HCT116 (cell line): ENCODE data around the gene BICD2. TPM values are rescaled to one million over a fixed set of nuclear protein-coding genes. Genes with fewer than 3 reads are reported as not detected.

ENCODE experiments used
- ATAC-seq: fragments of 200-7000 bp; cut with Tn5 transposase; 2 replicates; pipeline ENCODE4 v1.9.1; 2020; ENCODE audit warnings: mild to moderate bottlenecking, moderate library complexity
- BruUV-seq: library from RNA; stranded (reverse); fragments of 400-500 nt; replicated peaks from 2 replicates; lab custom pipeline; 2021; lab: Mats Ljungman, UMichigan
- CTCF ChIA-PET: fragments of 300-600 bp; sonication (Branson Sonifier 250); formaldehyde crosslinking; loops from one replicate; lab custom pipeline; 2021; ENCODE audit warnings: antibody characterized with exemption; lab: Charles Lee
- POLR2A ChIA-PET: fragments of 300-600, 350-600 bp; sonication (Branson Sonifier 250); formaldehyde crosslinking; loops from one replicate; lab custom pipeline; 2021; ENCODE audit warnings: antibody characterized with exemption; lab: Charles Lee
- RAD21 ChIA-PET, 2 experiments: fragments of 300-600 bp; sonication (Branson Sonifier 250); formaldehyde crosslinking; loops; one replicate each; lab custom pipeline; 2023; ENCODE audit warnings: low total read pairs in 2 of 2; ENCODE audit not compliant: uncharacterized antibody in 2 of 2, unreplicated experiment in 2 of 2, low non-redundant PET in 1 of 2; lab: Charles Lee
- DNase-seq: peaks from one replicate; pipeline ENCODE4 v3.0.0-alpha.2; 2010; ENCODE audit warnings: low read depth, low spot score
- H2AFZ ChIP-seq: fragments of 200-600 bp; shearing (Covaris generic), sonication (generic); 2 replicates; pipeline ENCODE4 v1.6.1; 2017; ENCODE audit warnings: low read depth, mixed run types, mixed read lengths, antibody characterized with exemption, low read length; ENCODE audit not compliant: poor library complexity, severe bottlenecking
- H3K27ac ChIP-seq: 2 replicates; pipeline ENCODE4 v1.5.1; 2012; ENCODE audit warnings: low read depth, low read length
- H3K27me3 ChIP-seq: fragments of 200-600 bp; sonication (generic); 2 replicates; pipeline ENCODE4 v1.6.1; 2016; ENCODE audit warnings: mixed run types, low read length, mixed read lengths; ENCODE audit not compliant: insufficient read depth
- H3K36me3 ChIP-seq, 2 experiments: fragments of 200-500 bp in 1 of 2; fragments of 200-600 bp in 1 of 2; sonication (Bioruptor generic) in 1 of 2; sonication (generic) in 1 of 2; 2 replicates each; pipeline versions ENCODE4 v1.5.1 to v1.6.1; 2014 to 2016; ENCODE audit warnings: low read length in 2 of 2, inconsistent platforms in 1 of 2, mixed read lengths in 1 of 2, mixed run types in 1 of 2; ENCODE audit not compliant: insufficient read depth in 2 of 2, control insufficient read depth in 1 of 2
- H3K4me1 ChIP-seq, 2 experiments: fragments of 200-600 bp in 1 of 2; sonication (generic) in 1 of 2; 2 replicates each; pipeline versions ENCODE4 v1.5.1 to v1.6.1; 2012 to 2017; ENCODE audit warnings: low read length in 2 of 2, inconsistent platforms in 1 of 2, mild to moderate bottlenecking in 1 of 2, mixed read lengths in 1 of 2, mixed run types in 1 of 2, moderate library complexity in 1 of 2; ENCODE audit not compliant: insufficient read depth in 2 of 2, control insufficient read depth in 1 of 2
- H3K4me2 ChIP-seq: fragments of 200-600 bp; sonication (generic); 2 replicates; pipeline ENCODE4 v1.6.1; 2017; ENCODE audit warnings: mixed run types, low read length, mixed read lengths
- H3K4me3 ChIP-seq, 2 experiments: fragments of 200-600 bp in 1 of 2; sonication (generic) in 1 of 2; replicated peaks in 1 of 2; 2 replicates each; pipeline ENCODE4 v1.5.1; 2011 to 2016; ENCODE audit warnings: low read length in 2 of 2, control low read depth in 1 of 2, low read depth in 1 of 2, mild to moderate bottlenecking in 1 of 2, mixed read lengths in 1 of 2, mixed run types in 1 of 2
- H3K79me2 ChIP-seq: fragments of 200-600 bp; sonication (generic); 2 replicates; pipeline ENCODE4 v1.6.1; 2017; ENCODE audit warnings: mild to moderate bottlenecking, mixed run types, low read length, moderate library complexity, mixed read lengths; ENCODE audit not compliant: insufficient read depth
- H3K9ac ChIP-seq: fragments of 200-600 bp; sonication (generic); 2 replicates; pipeline ENCODE4 v1.6.1; 2016; ENCODE audit warnings: low read length, mixed read lengths
- H3K9me2 ChIP-seq: fragments of 200-600 bp; sonication (generic), shearing (Covaris generic); 2 replicates; pipeline ENCODE4 v1.6.1; 2017; ENCODE audit warnings: mixed run types, mild to moderate bottlenecking, moderate library complexity; ENCODE audit not compliant: insufficient read depth
- H3K9me3 ChIP-seq, 2 experiments: fragments of 200-500 bp in 1 of 2; fragments of 200-600 bp in 1 of 2; sonication (Bioruptor generic) in 1 of 2; sonication (generic) in 1 of 2; 2 replicates each; pipeline ENCODE4 v1.6.1; 2014 to 2017; ENCODE audit warnings: low read length in 2 of 2, mixed read lengths in 2 of 2, inconsistent platforms in 1 of 2, low read depth in 1 of 2, mild to moderate bottlenecking in 1 of 2, mixed run types in 1 of 2, moderate library complexity in 1 of 2; ENCODE audit not compliant: control insufficient read depth in 1 of 2, insufficient read depth in 1 of 2
- H4K20me1 ChIP-seq: fragments of 200-600 bp; sonication (generic), shearing (Covaris generic); 2 replicates; pipeline ENCODE4 v1.6.1; 2017; ENCODE audit warnings: mixed run types, mild to moderate bottlenecking, moderate library complexity; ENCODE audit not compliant: insufficient read depth
- ATF3 ChIP-seq: IDR thresholded peaks from 2 replicates; pipeline ENCODE4 v1.6.1; 2012
- CBX3 ChIP-seq: IDR thresholded peaks from 2 replicates; pipeline ENCODE4 v1.6.1; 2012; ENCODE audit warnings: low read depth
- CEBPB ChIP-seq: IDR thresholded peaks from 2 replicates; pipeline ENCODE4 v1.6.1; 2012; ENCODE audit warnings: low read depth
- CTCF ChIP-seq, 3 experiments: fragments of 200-600 bp in 1 of 3; sonication (generic) in 1 of 3; IDR thresholded peaks in 2 of 3; conservative IDR thresholded peaks in 1 of 3; 2 replicates each; pipeline ENCODE4 v1.5.1; 2012 to 2017; ENCODE audit warnings: low read depth in 2 of 3, low read length in 2 of 3, antibody characterized with exemption in 1 of 3, borderline replicate concordance in 1 of 3, control low read depth in 1 of 3, mild to moderate bottlenecking in 1 of 3, mixed read lengths in 1 of 3, mixed run types in 1 of 3, moderate library complexity in 1 of 3; ENCODE audit not compliant: insufficient read depth in 1 of 3
- EGR1 ChIP-seq: IDR thresholded peaks from 2 replicates; pipeline ENCODE4 v1.6.1; 2012; ENCODE audit warnings: low read depth
- ELF1 ChIP-seq: IDR thresholded peaks from 2 replicates; pipeline ENCODE4 v1.6.1; 2012; ENCODE audit warnings: low read depth, borderline replicate concordance
- EZH2 ChIP-seq: fragments of 200-600 bp; sonication (generic); IDR thresholded peaks from 2 replicates; pipeline ENCODE4 v1.6.1; 2017; ENCODE audit warnings: antibody characterized with exemption, mixed run types
- EZH2phosphoT487 ChIP-seq: fragments of 200-600 bp; IDR thresholded peaks from 2 replicates; pipeline ENCODE4 v1.6.1; 2018; ENCODE audit warnings: antibody characterized with exemption, borderline replicate concordance
- FOSL1 ChIP-seq: IDR thresholded peaks from 2 replicates; pipeline ENCODE4 v1.6.1; 2012; ENCODE audit warnings: low read depth
- JUND ChIP-seq: IDR thresholded peaks from 2 replicates; pipeline ENCODE4 v1.6.1; 2012
- POLR2A ChIP-seq: IDR thresholded peaks from 2 replicates; pipeline ENCODE4 v1.7.0; 2011; ENCODE audit warnings: borderline replicate concordance; ENCODE audit not compliant: insufficient read depth, insufficient read length; ENCODE audit errors: extremely low read depth
- POLR2AphosphoS5 ChIP-seq: IDR thresholded peaks from 2 replicates; pipeline ENCODE4 v1.6.1; 2011; ENCODE audit warnings: mild to moderate bottlenecking, low read depth, low read length, moderate library complexity
- RAD21 ChIP-seq: IDR thresholded peaks from 2 replicates; pipeline ENCODE4 v1.6.1; 2012; ENCODE audit warnings: low read depth, mild to moderate bottlenecking
- SIN3A ChIP-seq: IDR thresholded peaks from 2 replicates; pipeline ENCODE4 v1.6.1; 2012; ENCODE audit warnings: low read depth
- TCF7L2 ChIP-seq: IDR thresholded peaks from 2 replicates; pipeline ENCODE4 v1.7.0; 2011; ENCODE audit warnings: borderline replicate concordance, inconsistent platforms; ENCODE audit not compliant: insufficient read depth, insufficient read length; ENCODE audit errors: extremely low read depth
- ZFX ChIP-seq: fragments of 450-650 bp; IDR thresholded peaks from 2 replicates; pipeline ENCODE4 v1.6.1; 2017
- ZNF274 ChIP-seq: fragments of 200-500 bp; sonication (Bioruptor generic); IDR thresholded peaks from 2 replicates; pipeline ENCODE4 v1.6.1; 2014; ENCODE audit warnings: mild to moderate bottlenecking, low read depth, low read length, inconsistent platforms
- intact Hi-C: fragments of 100-400 bp; cut with micrococcal nuclease; formaldehyde crosslinking; loops from 2 replicates; pipeline ENCODE4 v1.10.0; 2022
- total RNA-seq: library from RNA; stranded (reverse); gene quantifications from one replicate; pipeline ENCODE4 v1.2.1, GENCODE V29; 2021; ENCODE audit not compliant: unreplicated experiment
- TF ChIP-seq, protein P1 (sequence below): IDR thresholded peaks from 2 replicates; pipeline ENCODE4 v1.6.1; 2011; ENCODE audit warnings: mild to moderate bottlenecking, low read length, moderate library complexity; ENCODE audit not compliant: insufficient replicate concordance; ENCODE audit errors: extremely low read depth
- TF ChIP-seq, protein P2 (sequence below): IDR thresholded peaks from 2 replicates; pipeline ENCODE4 v1.6.1; 2012

The BICD2 gene
- total RNA-seq, 1 experiment from 2014 or later: 23.4 TPM

DNA sequence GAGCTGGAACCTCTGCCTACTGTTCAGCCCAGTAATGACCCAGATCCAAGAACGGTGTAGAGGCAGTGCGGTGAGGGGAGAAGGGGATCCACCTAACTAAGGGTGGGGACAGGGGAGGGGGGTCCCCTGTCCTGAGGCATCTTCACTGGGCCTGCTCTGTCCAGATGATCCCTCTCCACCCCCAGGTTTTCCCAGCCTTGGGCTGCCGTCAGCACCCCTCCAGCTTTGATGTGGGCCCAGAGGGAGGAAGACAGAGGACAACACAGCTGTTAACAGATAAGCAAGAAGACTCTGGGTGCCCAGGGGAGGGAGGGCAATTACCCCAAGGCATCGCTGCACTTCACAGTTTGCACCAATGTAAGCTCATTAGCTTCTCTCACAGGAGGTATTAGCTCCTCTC, 19.3 kb downstream of the BICD2 start:
- Histone ChIP-seq H3K79me2 (peaks cover 98% of the 10 kb centered on the region), H3K4me1 (peaks cover 19 to 40% of the 10 kb centered on the region in 2 experiments), H2AFZ (no peak overlapping the region), H3K9me2 (no peaks in the 10 kb centered on the region), H3K27ac (no peak overlapping the region), H3K4me3 (no peak overlapping the region), H3K9me3 (no peaks in the 10 kb centered on the region), H3K36me3 (no peaks in the 10 kb centered on the region), H3K4me2 (no peak overlapping the region), H3K27me3 (no peaks in the 10 kb centered on the region), H4K20me1 (peaks cover 14% of the 10 kb centered on the region; the same call in 1 of the 2 replicates), H3K9ac (no peak overlapping the region)
- ChIA-PET CTCF (no interaction called here), POLR2A (no interaction called here), RAD21 (no interaction called here)
- intact Hi-C loops: no loop called here
- DNase-seq (no peak), ATAC-seq (no peak)
- TF ChIP-seq ATF3 (no peak), POLR2AphosphoS5 (no peak), EZH2 (no peak), EGR1 (no peak), ELF1 (no peak), CEBPB (no peak), POLR2A (no peak), ZFX (no peak), JUND (no peak), CBX3 (no peak), SIN3A (no peak), ZNF274 (no peak), RAD21 (no peak), FOSL1 (no peak), CTCF (IDR thresholded peaks at IDR 0.05 in 2 of 3, conservative IDR thresholded peaks at IDR 0.05 in 1 of 3; ENCODE audit: borderline replicate concordance in 1 of 3, insufficient read depth in 1 of 3, low read depth in 2 of 3, low read length in 2 of 3) (no peak), TCF7L2 (no peak), EZH2phosphoT487 (no peak)
- TF ChIP-seq, protein P1, sequence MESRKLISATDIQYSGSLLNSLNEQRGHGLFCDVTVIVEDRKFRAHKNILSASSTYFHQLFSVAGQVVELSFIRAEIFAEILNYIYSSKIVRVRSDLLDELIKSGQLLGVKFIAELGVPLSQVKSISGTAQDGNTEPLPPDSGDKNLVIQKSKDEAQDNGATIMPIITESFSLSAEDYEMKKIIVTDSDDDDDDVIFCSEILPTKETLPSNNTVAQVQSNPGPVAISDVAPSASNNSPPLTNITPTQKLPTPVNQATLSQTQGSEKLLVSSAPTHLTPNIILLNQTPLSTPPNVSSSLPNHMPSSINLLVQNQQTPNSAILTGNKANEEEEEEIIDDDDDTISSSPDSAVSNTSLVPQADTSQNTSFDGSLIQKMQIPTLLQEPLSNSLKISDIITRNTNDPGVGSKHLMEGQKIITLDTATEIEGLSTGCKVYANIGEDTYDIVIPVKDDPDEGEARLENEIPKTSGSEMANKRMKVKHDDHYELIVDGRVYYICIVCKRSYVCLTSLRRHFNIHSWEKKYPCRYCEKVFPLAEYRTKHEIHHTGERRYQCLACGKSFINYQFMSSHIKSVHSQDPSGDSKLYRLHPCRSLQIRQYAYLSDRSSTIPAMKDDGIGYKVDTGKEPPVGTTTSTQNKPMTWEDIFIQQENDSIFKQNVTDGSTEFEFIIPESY: no peak
- TF ChIP-seq, protein P2, sequence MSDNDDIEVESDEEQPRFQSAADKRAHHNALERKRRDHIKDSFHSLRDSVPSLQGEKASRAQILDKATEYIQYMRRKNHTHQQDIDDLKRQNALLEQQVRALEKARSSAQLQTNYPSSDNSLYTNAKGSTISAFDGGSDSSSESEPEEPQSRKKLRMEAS: no peak
- BruUV-seq: no TSS peak
